Esophagus muscularis mucosa (tissue), 2 donors: Measurements from ENCODE around the gene MRGPRD.

Source experiments
- POLR2A ChIP-seq: fragments of 450-650 bp; IDR thresholded peaks from one replicate; pipeline ENCODE4 v1.6.1; 2017; ENCODE audit warnings: antibody characterized with exemption, moderate library complexity, mild to moderate bottlenecking, low read depth
- POLR2AphosphoS5 ChIP-seq, 2 donors: sonication (generic); formaldehyde crosslinking; IDR thresholded peaks; one replicate each; pipeline ENCODE4 v1.6.1; 2017; ENCODE audit warnings: antibody characterized with exemption in 2 of 2

DNA sequence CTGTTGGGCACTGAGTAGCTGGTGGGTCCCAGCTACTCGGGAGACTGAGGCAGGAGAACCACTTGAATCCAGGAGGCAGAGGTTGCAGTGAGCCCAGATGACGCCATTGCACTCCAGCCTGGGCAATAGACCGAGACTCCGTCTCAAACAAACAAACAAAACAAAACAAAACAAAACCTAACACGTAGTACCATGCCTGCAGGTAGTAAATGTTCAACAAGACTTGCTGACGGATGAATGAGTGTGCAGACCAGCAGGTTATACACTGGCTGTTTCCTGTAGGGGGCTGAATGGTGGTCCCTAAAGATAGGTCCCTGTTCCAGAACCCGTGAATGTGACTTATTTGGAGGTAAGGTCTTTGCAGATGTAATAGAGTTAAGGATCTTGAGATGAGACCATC is 12.8 kb upstream of the MRGPRD start:
- TF ChIP-seq POLR2A (no peak), POLR2AphosphoS5 (IDR thresholded peaks at IDR 0.05) (no peak)
